Parathyroid adenoma (tissue), 2 donors: ENCODE data around the gene DAGLA.

Experiments
- H2AFZ ChIP-seq: fragments of 300-600 bp; sonication (generic); one replicate; pipeline ENCODE4 v1.7.0; 2017; ENCODE audit warnings: antibody characterized with exemption, mild to moderate bottlenecking
- H3K27ac ChIP-seq: fragments of 300-600 bp; sonication (generic); one replicate; pipeline ENCODE4 v1.7.0; 2017
- H3K27me3 ChIP-seq: fragments of 300-600 bp; sonication (generic); one replicate; pipeline ENCODE4 v1.7.0; 2017; ENCODE audit warnings: low read length; ENCODE audit not compliant: control insufficient read depth, insufficient read depth
- H3K36me3 ChIP-seq: fragments of 300-600 bp; sonication (generic); one replicate; pipeline ENCODE4 v1.7.0; 2017; ENCODE audit warnings: low read length; ENCODE audit not compliant: control insufficient read depth, insufficient read depth
- H3K4me1 ChIP-seq: fragments of 300-600 bp; sonication (generic); one replicate; pipeline ENCODE4 v1.7.0; 2017; ENCODE audit warnings: control low read depth
- H3K4me2 ChIP-seq: fragments of 300-600 bp; sonication (generic); one replicate; pipeline ENCODE4 v1.7.0; 2017; ENCODE audit warnings: low read length
- H3K4me3 ChIP-seq: fragments of 300-600 bp; sonication (generic); one replicate; pipeline ENCODE4 v1.7.0; 2017; ENCODE audit warnings: low read depth, low read length
- H3K79me2 ChIP-seq: fragments of 300-600 bp; sonication (generic); one replicate; pipeline ENCODE4 v1.7.0; 2017; ENCODE audit warnings: control low read depth
- H3K9ac ChIP-seq: fragments of 300-600 bp; sonication (generic); one replicate; pipeline ENCODE4 v1.7.0; 2017; ENCODE audit warnings: mild to moderate bottlenecking
- H3K9me3 ChIP-seq: fragments of 300-600 bp; sonication (generic); one replicate; pipeline ENCODE4 v1.7.0; 2017; ENCODE audit warnings: low read length; ENCODE audit not compliant: control insufficient read depth
- CTCF ChIP-seq: fragments of 300-600 bp; sonication (generic); IDR thresholded peaks from one replicate; pipeline ENCODE4 v1.7.0; 2017; ENCODE audit warnings: antibody characterized with exemption, mild to moderate bottlenecking
- donor health status: primary hyperparathyroidism.

The DAGLA gene

GRCh38 chr11:61775606-61776554, 95.7 kb downstream of the DAGLA start:
- H3K27ac ChIP-seq, result no peak overlapping the region

GRCh38 chr11:61776561-61777075, 96.4 kb downstream of the DAGLA start:
- Histone ChIP-seq H3K27ac (no peak overlapping the region), H3K27me3 (no peaks in the 10 kb centered on the region), H3K9me3 (no peaks in the 10 kb centered on the region), H3K79me2 (no peaks in the 10 kb centered on the region), H3K4me2 (no peak overlapping the region), H3K36me3 (no peaks in the 10 kb centered on the region), H2AFZ (no peak overlapping the region), H3K4me3 (no peak overlapping the region), H3K4me1 (no peaks in the 10 kb centered on the region), H3K9ac (no peak overlapping the region)
- peak; percentile 31 for TF ChIP-seq CTCF

More at GRCh38 chr11:61775606-61776554, 95.7 kb downstream of the DAGLA start:
- TF ChIP-seq CTCF, result no peak
- H3K27me3 ChIP-seq, result no peaks in the 10 kb centered on the region
- no peaks in the 10 kb centered on the region for H3K79me2 ChIP-seq
- H3K4me3 ChIP-seq, result no peak overlapping the region
- H3K4me1 ChIP-seq, result no peaks in the 10 kb centered on the region
- no peak overlapping the region for H2AFZ ChIP-seq
- no peaks in the 10 kb centered on the region for H3K36me3 ChIP-seq
- no peak overlapping the region for H3K4me2 ChIP-seq
- no peak overlapping the region for H3K9ac ChIP-seq
- H3K9me3 ChIP-seq, result no peaks in the 10 kb centered on the region

- TF ChIP-seq CTCF, result no peak
- Histone ChIP-seq H3K9me3 (no peaks in the 10 kb centered on the region), H2AFZ (peak overlapping the region; percentile 33), H3K79me2 (no peaks in the 10 kb centered on the region), H3K9ac (no peak overlapping the region), H3K4me2 (peak overlapping the region; percentile 42), H3K27me3 (no peaks in the 10 kb centered on the region), H3K4me1 (no peaks in the 10 kb centered on the region), H3K4me3 (no peak overlapping the region), H3K27ac (no peak overlapping the region), H3K36me3 (no peaks in the 10 kb centered on the region)
Measured at GRCh38 chr11:61777234-61778090, 97.3 kb downstream of the DAGLA start.

- H3K79me2 ChIP-seq, result no peaks in the 10 kb centered on the region
- no peak for TF ChIP-seq CTCF
Measured at GRCh38 chr11:61778357-61778886, 98.2 kb downstream of the DAGLA start.

More at GRCh38 chr11:61778357-61778886, 98.2 kb downstream of the DAGLA start:
- Histone ChIP-seq H3K9ac (no peak overlapping the region), H3K4me2 (no peak overlapping the region), H3K9me3 (no peaks in the 10 kb centered on the region), H2AFZ (no peak overlapping the region), H3K27ac (no peak overlapping the region), H3K4me3 (no peak overlapping the region), H3K36me3 (no peaks in the 10 kb centered on the region), H3K4me1 (no peaks in the 10 kb centered on the region), H3K27me3 (no peaks in the 10 kb centered on the region)
